HepG2 (cell line): Measurements from ENCODE around the gene RHOC. TPM values are rescaled to one million over a fixed set of nuclear protein-coding genes. Genes with fewer than 3 reads are reported as not detected.

Source experiments
- ATAC-seq: fragments of 200-7000 bp; cut with Tn5 transposase; 3 replicates; pipeline ENCODE4 v1.9.1; 2020; ENCODE audit warnings: mild to moderate bottlenecking, moderate library complexity
- BruUV-seq: library from RNA; stranded (reverse); fragments of 400-500 nt; replicated peaks from 2 replicates; lab custom pipeline; 2021; lab: Mats Ljungman, UMichigan
- CTCF ChIA-PET: fragments of 300-600 bp; formaldehyde crosslinking; extraction: SDS; loops from one replicate; lab custom pipeline; 2021; ENCODE audit warnings: low total read pairs, inconsistent platforms, low intra/inter-chr PET ratio; lab: Yijun Ruan, JAX
- POLR2A ChIA-PET: fragments of 350-600 bp; sonication (Branson Sonifier 250); formaldehyde crosslinking; loops from one replicate; lab custom pipeline; 2020; ENCODE audit warnings: antibody characterized with exemption, inconsistent platforms; lab: Yijun Ruan, JAX
- DNase-seq: peaks from one replicate; pipeline ENCODE4 v3.0.0-alpha.2; 2015; ENCODE audit warnings: low spot score
- FAIRE-seq: peaks from 3 replicates; lab custom pipeline; 2011; peaks lifted over from hg19 to GRCh38; lab: Jason Lieb, UNC
- H2AFZ ChIP-seq: one replicate; pipeline ENCODE4 v1.6.1; 2011; ENCODE audit warnings: low read length, inconsistent platforms
- H3K27ac ChIP-seq: fragments of 300-600 bp; 3 replicates; pipeline ENCODE4 v1.8.0; 2011; ENCODE audit warnings: mixed run types, mild to moderate bottlenecking, mixed read lengths, low read length, inconsistent platforms; ENCODE audit not compliant: insufficient read depth; ENCODE audit errors: extremely low read length
- H3K27me3 ChIP-seq, 2 experiments: fragments of 200-600 bp in 1 of 2; 2 replicates in 1 of 2; 3 replicates in 1 of 2; pipeline versions ENCODE4 v1.6.0 to v1.8.0; 2011; ENCODE audit warnings: low read length in 2 of 2, mild to moderate bottlenecking in 2 of 2, moderate library complexity in 2 of 2, inconsistent platforms in 1 of 2; ENCODE audit not compliant: insufficient read depth in 2 of 2, control insufficient read depth in 1 of 2
- H3K36me3 ChIP-seq, 2 experiments: fragments of 200-600 bp in 1 of 2; replicated peaks in 1 of 2; 2 replicates in 1 of 2; 3 replicates in 1 of 2; pipeline versions ENCODE4 v1.5.1 to v1.8.0; 2011; ENCODE audit warnings: low read length in 2 of 2, inconsistent platforms in 1 of 2; ENCODE audit not compliant: insufficient read depth in 2 of 2, control insufficient read depth in 1 of 2
- H3K4me1 ChIP-seq: 2 replicates; pipeline ENCODE4 v1.5.1; 2012; ENCODE audit warnings: low read length, inconsistent platforms; ENCODE audit not compliant: insufficient read depth
- H3K4me2 ChIP-seq: 2 replicates; pipeline ENCODE4 v1.6.0; 2011; ENCODE audit warnings: low read depth, low read length, inconsistent platforms
- H3K4me3 ChIP-seq, 3 experiments: fragments of 200-600 bp in 1 of 3; sonication (generic), shearing (Covaris generic) in 1 of 3; replicated peaks in 1 of 3; 2 replicates each; pipeline ENCODE4 v1.5.1; 2011 to 2016; ENCODE audit warnings: low read length in 3 of 3, inconsistent platforms in 2 of 3, low read depth in 2 of 3, mild to moderate bottlenecking in 2 of 3, control low read depth in 1 of 3, mixed read lengths in 1 of 3; ENCODE audit not compliant: insufficient read depth in 1 of 3
- H3K79me2 ChIP-seq: one replicate; pipeline ENCODE4 v1.6.1; 2011; ENCODE audit warnings: low read length, inconsistent platforms; ENCODE audit not compliant: insufficient read depth
- H3K9ac ChIP-seq: 2 replicates; pipeline ENCODE4 v1.6.0; 2011; ENCODE audit warnings: mild to moderate bottlenecking, low read depth, low read length, inconsistent platforms; ENCODE audit not compliant: insufficient read depth
- H3K9me3 ChIP-seq: 2 replicates; pipeline ENCODE4 v1.5.1; 2012; ENCODE audit warnings: mild to moderate bottlenecking, low read length
- H4K20me1 ChIP-seq: 2 replicates; pipeline ENCODE4 v1.6.0; 2011; ENCODE audit warnings: inconsistent platforms, mild to moderate bottlenecking, low read length, moderate library complexity; ENCODE audit not compliant: insufficient read depth
- ELF1 ChIP-seq: sonication (generic); formaldehyde crosslinking; IDR thresholded peaks from 2 replicates; pipeline ENCODE4 v1.4.0; 2020; ENCODE audit warnings: missing genetic modification reagents
- GLI4 ChIP-seq: sonication (generic); formaldehyde crosslinking; IDR thresholded peaks from 2 replicates; pipeline ENCODE4 v1.5.1; 2020; ENCODE audit warnings: missing genetic modification reagents, mild to moderate bottlenecking, moderate library complexity, borderline replicate concordance
- SIX1 ChIP-seq: sonication (generic); formaldehyde crosslinking; IDR thresholded peaks from 2 replicates; pipeline ENCODE4 v1.4.0; 2020; ENCODE audit warnings: missing genetic modification reagents, borderline replicate concordance
- U2AF2 ChIP-seq: fragments of 200-400 bp; formaldehyde crosslinking; IDR thresholded peaks from 2 replicates; pipeline ENCODE4 v1.6.1; 2017; ENCODE audit warnings: low read depth, mild to moderate bottlenecking, low read length
- ZFP62 ChIP-seq: sonication (generic); formaldehyde crosslinking; IDR thresholded peaks from 2 replicates; pipeline ENCODE4 v1.4.0; 2020; ENCODE audit warnings: missing genetic modification reagents
- ZNF30 ChIP-seq: sonication (generic); formaldehyde crosslinking; IDR thresholded peaks from 2 replicates; pipeline ENCODE4 v1.5.0; 2020; ENCODE audit warnings: mild to moderate bottlenecking, missing genetic modification reagents
- ZNF501 ChIP-seq: sonication (generic); formaldehyde crosslinking; IDR thresholded peaks from 2 replicates; pipeline ENCODE4 v1.5.1; 2020; ENCODE audit warnings: mild to moderate bottlenecking, moderate library complexity, missing genetic modification reagents
- ZNF773 ChIP-seq: sonication (generic); formaldehyde crosslinking; IDR thresholded peaks from 2 replicates; pipeline ENCODE4 v1.4.0; 2020; ENCODE audit warnings: missing genetic modification reagents, borderline replicate concordance
- ZNF883 ChIP-seq: sonication (generic); formaldehyde crosslinking; IDR thresholded peaks from 2 replicates; pipeline ENCODE4 v1.5.1; 2020; ENCODE audit warnings: mild to moderate bottlenecking, missing genetic modification reagents; ENCODE audit errors: not compliant biosample characterization
- WGBS: methylation state at CpG from one replicate; pipeline ENCODE4 v1.1.6; 2017; ENCODE audit warnings: low lambda C conversion rate; 5-methylcytosine and 5-hydroxymethylcytosine counted together
- in situ Hi-C: cut with HindIII; loops from 2 replicates; pipeline ENCODE4 v1.10.0; 2017; ENCODE audit warnings: low pct_unique_long_range_greater_than_20kb; ENCODE audit not compliant: extremely low pct_ligation_motif_present
- intact Hi-C: fragments of 100-400 bp; cut with micrococcal nuclease; formaldehyde crosslinking; loops from one replicate; pipeline ENCODE4 v1.10.0; 2022; ENCODE audit not compliant: unreplicated experiment
- polyA plus RNA-seq, 8 experiments: library from polyadenylated mRNA; depleted of rRNA in 3 of 8; stranded (reverse) in 7 of 8; unstranded in 1 of 8; fragments of >200 nt; fragmentation: Illumina TruSeq in 4 of 8; extraction: Trizol in 4 of 8; gene quantifications; 2 replicates each; pipeline versions ENCODE4 v1.2.1 to v1.2.3, GENCODE V29; 2011 to 2016; ENCODE audit warnings: low read depth in 4 of 8, missing spikeins in 1 of 8, mixed read lengths in 1 of 8; ENCODE audit not compliant: insufficient read depth in 1 of 8
- total RNA-seq, 5 experiments: library from RNA; depleted of rRNA; stranded (reverse); fragments of >200 nt; fragmentation: Illumina TruSeq; extraction: Trizol; gene quantifications; 2 replicates each; pipeline ENCODE4 v1.2.3, GENCODE V29; 2016; ENCODE audit warnings: low read depth in 1 of 5
- TF ChIP-seq, protein P1 (sequence below): sonication (generic); formaldehyde crosslinking; IDR thresholded peaks from 2 replicates; pipeline ENCODE4 v1.9.0; 2021; ENCODE audit warnings: missing genetic modification reagents, borderline replicate concordance
- TF ChIP-seq, protein P2 (sequence below): sonication (generic); formaldehyde crosslinking; IDR thresholded peaks from 2 replicates; pipeline ENCODE4 v1.8.0; 2022; ENCODE audit warnings: missing genetic modification reagents, mild to moderate bottlenecking, inconsistent platforms, borderline replicate concordance
- TF ChIP-seq, protein P3 (sequence below), 2 experiments: sonication (generic) in 1 of 2; formaldehyde crosslinking in 1 of 2; IDR thresholded peaks; 2 replicates each; pipeline versions ENCODE4 v1.6.1 to v1.9.0; 2014 to 2022; ENCODE audit warnings: antibody characterized with exemption in 1 of 2, borderline replicate concordance in 1 of 2, inconsistent platforms in 1 of 2, low read depth in 1 of 2, missing genetic modification reagents in 1 of 2

RHOC gene
- total and polyA plus RNA-seq, 2 of the 13 experiments (the other 11 are each of a cell fraction or from before 2014, with no cell fraction given), result 64.3 to 182 TPM

DNA sequence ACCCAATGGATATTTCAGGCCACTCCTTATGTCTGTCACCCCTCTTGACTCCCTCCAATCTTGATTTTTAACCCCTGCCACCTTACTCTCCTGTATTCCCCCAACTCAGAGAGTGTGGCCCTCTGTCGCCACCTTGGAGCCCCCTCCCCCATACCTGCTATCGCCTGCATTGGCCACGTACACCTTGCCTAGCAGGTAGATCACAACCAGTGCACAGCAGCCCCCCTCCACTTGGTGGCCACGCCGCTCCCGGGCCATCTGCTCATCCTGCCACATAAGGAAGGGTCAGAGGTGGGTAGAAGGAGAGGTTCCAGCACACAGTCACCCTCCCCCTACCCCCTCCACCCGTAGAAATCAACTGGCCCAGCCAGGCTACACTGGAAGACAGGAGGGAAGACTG lies 5.3 kb upstream of the RHOC start:
- WGBS, result 36% methylated on average over 7 of the region's 7 CpGs
- POLR2A ChIA-PET, result interaction anchor here (0.7 to 1.4 kb wide), 2 partner anchors 17 to 318 kb away, joined by 3 read pairs; no protein-coding TSS in a partner anchor
- TF ChIP-seq SIX1 (CRISPR knock-in tag) (no peak), GLI4 (CRISPR knock-in tag) (no peak), ZNF30 (no peak), ELF1 (CRISPR knock-in tag) (no peak), U2AF2 (no peak), ZFP62 (CRISPR knock-in tag) (no peak), ZNF883 (no peak), ZNF501 (CRISPR knock-in tag) (no peak), ZNF773 (CRISPR knock-in tag) (no peak)
- TF ChIP-seq, protein P1, sequence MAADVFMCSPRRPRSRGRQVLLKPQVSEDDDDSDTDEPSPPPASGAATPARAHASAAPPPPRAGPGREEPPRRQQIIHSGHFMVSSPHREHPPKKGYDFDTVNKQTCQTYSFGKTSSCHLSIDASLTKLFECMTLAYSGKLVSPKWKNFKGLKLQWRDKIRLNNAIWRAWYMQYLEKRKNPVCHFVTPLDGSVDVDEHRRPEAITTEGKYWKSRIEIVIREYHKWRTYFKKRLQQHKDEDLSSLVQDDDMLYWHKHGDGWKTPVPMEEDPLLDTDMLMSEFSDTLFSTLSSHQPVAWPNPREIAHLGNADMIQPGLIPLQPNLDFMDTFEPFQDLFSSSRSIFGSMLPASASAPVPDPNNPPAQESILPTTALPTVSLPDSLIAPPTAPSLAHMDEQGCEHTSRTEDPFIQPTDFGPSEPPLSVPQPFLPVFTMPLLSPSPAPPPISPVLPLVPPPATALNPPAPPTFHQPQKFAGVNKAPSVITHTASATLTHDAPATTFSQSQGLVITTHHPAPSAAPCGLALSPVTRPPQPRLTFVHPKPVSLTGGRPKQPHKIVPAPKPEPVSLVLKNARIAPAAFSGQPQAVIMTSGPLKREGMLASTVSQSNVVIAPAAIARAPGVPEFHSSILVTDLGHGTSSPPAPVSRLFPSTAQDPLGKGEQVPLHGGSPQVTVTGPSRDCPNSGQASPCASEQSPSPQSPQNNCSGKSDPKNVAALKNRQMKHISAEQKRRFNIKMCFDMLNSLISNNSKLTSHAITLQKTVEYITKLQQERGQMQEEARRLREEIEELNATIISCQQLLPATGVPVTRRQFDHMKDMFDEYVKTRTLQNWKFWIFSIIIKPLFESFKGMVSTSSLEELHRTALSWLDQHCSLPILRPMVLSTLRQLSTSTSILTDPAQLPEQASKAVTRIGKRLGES (CRISPR knock-in tag), result no peak
- TF ChIP-seq, protein P2, sequence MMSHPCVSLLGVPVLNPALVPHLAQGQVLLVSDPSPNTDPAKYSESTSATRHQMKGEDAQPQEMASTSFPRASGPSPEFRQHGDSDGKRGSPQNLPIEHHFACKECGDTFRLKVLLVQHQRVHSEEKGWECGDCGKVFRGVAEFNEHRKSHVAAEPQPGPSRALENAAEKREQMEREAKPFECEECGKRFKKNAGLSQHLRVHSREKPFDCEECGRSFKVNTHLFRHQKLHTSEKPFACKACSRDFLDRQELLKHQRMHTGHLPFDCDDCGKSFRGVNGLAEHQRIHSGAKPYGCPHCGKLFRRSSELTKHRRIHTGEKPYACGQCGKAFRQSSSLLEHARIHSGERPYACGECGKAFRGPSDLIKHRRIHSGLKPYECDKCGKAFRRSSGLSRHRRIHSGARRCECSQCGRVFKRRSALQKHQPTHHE (CRISPR knock-in tag), result no peak
- TF ChIP-seq, protein P3, sequence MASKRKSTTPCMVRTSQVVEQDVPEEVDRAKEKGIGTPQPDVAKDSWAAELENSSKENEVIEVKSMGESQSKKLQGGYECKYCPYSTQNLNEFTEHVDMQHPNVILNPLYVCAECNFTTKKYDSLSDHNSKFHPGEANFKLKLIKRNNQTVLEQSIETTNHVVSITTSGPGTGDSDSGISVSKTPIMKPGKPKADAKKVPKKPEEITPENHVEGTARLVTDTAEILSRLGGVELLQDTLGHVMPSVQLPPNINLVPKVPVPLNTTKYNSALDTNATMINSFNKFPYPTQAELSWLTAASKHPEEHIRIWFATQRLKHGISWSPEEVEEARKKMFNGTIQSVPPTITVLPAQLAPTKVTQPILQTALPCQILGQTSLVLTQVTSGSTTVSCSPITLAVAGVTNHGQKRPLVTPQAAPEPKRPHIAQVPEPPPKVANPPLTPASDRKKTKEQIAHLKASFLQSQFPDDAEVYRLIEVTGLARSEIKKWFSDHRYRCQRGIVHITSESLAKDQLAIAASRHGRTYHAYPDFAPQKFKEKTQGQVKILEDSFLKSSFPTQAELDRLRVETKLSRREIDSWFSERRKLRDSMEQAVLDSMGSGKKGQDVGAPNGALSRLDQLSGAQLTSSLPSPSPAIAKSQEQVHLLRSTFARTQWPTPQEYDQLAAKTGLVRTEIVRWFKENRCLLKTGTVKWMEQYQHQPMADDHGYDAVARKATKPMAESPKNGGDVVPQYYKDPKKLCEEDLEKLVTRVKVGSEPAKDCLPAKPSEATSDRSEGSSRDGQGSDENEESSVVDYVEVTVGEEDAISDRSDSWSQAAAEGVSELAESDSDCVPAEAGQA (IDR thresholded peaks at IDR 0.05; ENCODE audit: low read depth), result no peak
- TF ChIP-seq, protein P3 (CRISPR knock-in tag; IDR thresholded peaks at IDR 0.05; ENCODE audit: borderline replicate concordance), result no peak
- TF ChIP-seq, all 625 proteins: peak for 0
- no peak overlapping the region for H3K27ac ChIP-seq
- no peak for FAIRE-seq
- H3K4me1 ChIP-seq, result peaks cover 40% of the 10 kb centered on the region
- H3K4me2 ChIP-seq, result no peak overlapping the region
- CTCF ChIA-PET, result no interaction called here
- H3K79me2 ChIP-seq, result no peaks in the 10 kb centered on the region
- BruUV-seq, result no TSS peak
- no peak overlapping the region for H3K9ac ChIP-seq
- H4K20me1 ChIP-seq, result peaks cover 5% of the 10 kb centered on the region; the same call in 1 of the 2 replicates
- DNase-seq, result no peak
- no peak overlapping the region for H3K4me3 ChIP-seq
- H2AFZ ChIP-seq, result no peak overlapping the region
- no peaks in the 10 kb centered on the region for H3K36me3 ChIP-seq
- in situ Hi-C loops, result loop anchor here (25.0 kb wide), 1 partner anchor 325 kb away; no protein-coding TSS in a partner anchor
- ATAC-seq, result no peak
- intact Hi-C loops, result no loop called here
- peaks cover 11 to 69% of the 10 kb centered on the region in 2 experiments for H3K27me3 ChIP-seq
- H3K9me3 ChIP-seq, result no peaks in the 10 kb centered on the region
